ES-I3 (cell line): ENCODE results near the gene PRSS53.
"Not testable (repeated sequence)": the region's sequence is repeated elsewhere in the genome, so short reads cannot be mapped to it uniquely, and the experiment has no call there.

Experiments
- H3K36me3 ChIP-seq: 2 replicates; pipeline ENCODE4 v1.6.1; 2013; ENCODE audit warnings: mild to moderate bottlenecking, low read length, control low read depth, moderate library complexity; ENCODE audit not compliant: insufficient read depth
- H3K4me1 ChIP-seq: 2 replicates; pipeline ENCODE4 v1.6.1; 2013; ENCODE audit warnings: mild to moderate bottlenecking, control low read depth, low read length; ENCODE audit not compliant: insufficient read depth
- H3K9ac ChIP-seq: 2 replicates; pipeline ENCODE4 v1.6.1; 2013; ENCODE audit warnings: low read depth, mild to moderate bottlenecking, low read length, moderate library complexity
- H3K9me3 ChIP-seq: 2 replicates; pipeline ENCODE4 v1.6.1; 2013; ENCODE audit warnings: mild to moderate bottlenecking, low read length, moderate library complexity; ENCODE audit not compliant: control insufficient read depth, insufficient read depth

Gene PRSS53

DNA sequence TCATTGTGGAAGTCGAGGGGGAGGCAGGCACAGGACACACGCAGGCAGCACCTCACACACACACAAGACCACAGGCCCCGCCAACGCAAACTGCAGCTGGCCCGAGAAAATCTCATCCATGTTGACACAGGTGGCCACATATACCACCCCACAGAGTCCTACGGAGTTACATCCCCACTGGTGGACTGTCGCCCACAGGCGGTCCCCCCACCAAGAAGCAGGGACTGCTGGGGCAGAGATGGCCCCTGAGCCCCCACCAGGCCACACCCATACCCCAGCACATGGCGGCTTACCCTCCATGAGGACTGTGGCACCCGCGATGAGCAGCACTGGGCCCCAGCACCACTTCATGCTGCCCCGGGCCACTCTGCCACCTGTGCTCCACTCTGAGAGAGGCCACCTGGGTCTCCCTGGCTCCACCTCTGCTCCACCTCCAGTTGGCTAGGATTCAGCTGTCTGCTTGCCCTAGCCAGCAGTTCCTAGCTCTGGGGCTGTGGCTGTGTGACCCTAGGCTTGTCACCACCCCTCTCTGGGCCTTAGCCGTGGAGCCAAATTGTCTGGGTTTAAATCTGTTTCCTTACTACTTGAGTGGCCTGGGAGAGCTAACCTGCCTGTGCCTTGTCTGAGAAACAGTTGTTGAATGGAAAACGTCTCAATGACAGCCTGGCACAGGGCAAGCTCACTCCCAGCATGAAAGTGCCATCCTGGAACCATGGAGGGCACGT lies at the start of gene PRSS53:
Gene PRSS53 (minus strand): TSS at position 485 of the 725 bp plus-strand sequence. CDS start 134 bp downstream, at position 351.
- Histone ChIP-seq H3K36me3 (0 out of 2 replicates have a peak, but pooled peaks cover 9% of the 10 kb centered on the region), H3K9me3 (no peaks in the 10 kb centered on the region), H3K9ac (no peak within 1 kb of the TSS), H3K4me1 (peaks cover 3% of the 10 kb centered on the region; the same call in 1 of the 2 replicates)

- not testable (repeated sequence) for H3K36me3 ChIP-seq, H3K9ac ChIP-seq, H3K9me3 ChIP-seq
- H3K4me1 ChIP-seq = peaks cover 37% of the 10 kb centered on the region
Observed at GRCh38 chr16:31136822-31137499, 48.2 kb upstream of the PRSS53 start.

DNA sequence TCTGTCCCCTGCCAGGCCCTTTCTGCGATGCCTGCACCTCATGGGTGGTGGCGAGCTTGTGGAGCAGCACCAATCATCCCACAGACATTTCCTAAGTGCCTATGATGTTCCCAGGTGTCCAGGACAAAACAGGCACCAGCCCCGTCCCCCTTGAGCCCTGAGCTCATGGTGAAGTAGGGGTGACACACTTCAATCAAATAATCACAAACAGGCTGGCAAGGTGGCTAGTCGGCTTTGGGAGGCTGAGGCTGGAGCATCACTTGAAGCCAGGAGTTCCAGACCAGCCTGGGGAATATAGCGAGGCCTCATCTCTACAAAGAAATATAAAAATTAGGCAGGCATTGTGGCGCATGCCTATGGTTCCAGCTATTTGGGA lies 47.5 kb upstream of the PRSS53 start:
- Histone ChIP-seq H3K36me3 (no peaks in the 10 kb centered on the region), H3K9me3 (no peaks in the 10 kb centered on the region), H3K9ac (no peak overlapping the region), H3K4me1 (peaks cover 30% of the 10 kb centered on the region)

- Histone ChIP-seq H3K4me1 (peaks cover 28% of the 10 kb centered on the region), H3K9ac (peak within 1 kb of the TSS; percentile 58), H3K9me3 (no peaks in the 10 kb centered on the region), H3K36me3 (no peaks in the 10 kb centered on the region)
Observed at GRCh38 chr16:31135535-31136286, 47.0 kb upstream of the PRSS53 start, which contains the start of gene PRSS8. Gene PRSS8, minus strand, starts transcription at chr16:31135727. Its CDS starts 229 bp downstream, at chr16:31135498.

DNA sequence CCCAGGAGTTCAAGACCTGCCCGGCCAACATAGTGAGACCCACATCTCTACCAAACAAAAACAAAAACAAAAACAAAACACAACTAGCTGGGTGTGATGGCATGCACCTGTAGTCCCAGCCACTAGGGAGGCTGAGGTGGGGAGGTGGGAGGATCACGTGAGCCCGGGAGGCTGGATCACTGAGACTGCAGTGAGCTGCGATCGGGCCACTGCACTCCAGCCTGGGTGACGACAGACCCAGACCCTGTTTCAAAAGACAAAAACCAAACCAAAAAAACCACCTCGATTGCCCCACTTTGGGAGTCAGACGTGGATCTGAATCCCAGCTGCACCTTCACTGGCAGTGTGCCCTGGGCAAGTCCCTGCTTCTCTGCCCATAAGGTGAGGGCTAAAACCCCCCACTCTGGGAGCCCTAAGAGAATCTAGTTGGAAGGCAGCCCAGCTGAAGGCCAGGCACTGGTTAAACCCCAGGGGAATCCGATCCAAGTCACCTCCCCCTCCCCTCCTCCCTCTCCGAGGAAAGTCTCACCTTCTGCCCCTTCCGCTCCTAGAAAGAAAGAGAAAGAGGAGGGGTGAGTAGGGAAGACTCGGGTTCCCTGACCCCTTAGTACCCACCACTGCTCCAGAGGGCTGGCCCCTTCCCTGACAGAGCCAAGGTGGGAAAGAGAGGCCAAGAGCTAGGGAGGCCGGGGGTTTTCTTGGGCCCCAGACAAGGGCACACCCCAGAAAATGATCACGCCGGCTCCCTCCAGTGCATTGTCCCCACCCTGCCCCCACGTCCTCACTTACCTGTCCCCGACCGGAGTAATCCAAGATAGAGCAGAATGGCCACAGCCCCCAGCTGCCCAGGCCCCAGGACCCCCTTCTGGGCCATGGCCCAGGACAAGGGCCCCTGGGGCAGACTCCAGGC lies 46.1 kb upstream of the PRSS53 start:
- no peaks in the 10 kb centered on the region for H3K36me3 ChIP-seq
- no peaks in the 10 kb centered on the region for H3K9me3 ChIP-seq
- peaks cover 28% of the 10 kb centered on the region for H3K4me1 ChIP-seq
- H3K9ac ChIP-seq = peak overlapping the region; percentile 58

DNA sequence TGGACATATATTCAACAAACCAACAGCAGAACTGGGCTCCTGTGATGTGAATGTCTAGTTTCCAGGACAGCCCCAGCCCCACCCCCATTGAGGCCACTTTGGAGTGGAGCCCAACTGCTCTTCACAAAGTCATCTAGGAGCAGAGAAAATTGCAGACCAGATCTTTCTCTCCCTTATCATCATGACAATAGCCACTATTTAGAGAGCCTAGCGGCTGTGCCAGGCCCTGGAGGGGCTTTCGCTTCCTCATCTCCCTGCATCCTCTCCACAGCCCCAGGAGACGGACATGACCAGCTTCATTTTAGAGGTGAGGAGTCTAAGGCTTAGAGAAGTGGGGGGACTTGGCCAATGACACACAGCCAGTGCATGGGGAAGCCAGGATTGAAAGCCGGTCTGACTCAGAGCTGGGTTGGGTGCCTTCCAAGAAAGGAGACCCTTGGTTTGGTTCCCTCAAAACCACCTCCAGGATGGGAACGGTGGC lies 45.4 kb upstream of the PRSS53 start:
- H3K4me1 ChIP-seq = peaks cover 23% of the 10 kb centered on the region
- H3K9me3 ChIP-seq = no peaks in the 10 kb centered on the region

DNA sequence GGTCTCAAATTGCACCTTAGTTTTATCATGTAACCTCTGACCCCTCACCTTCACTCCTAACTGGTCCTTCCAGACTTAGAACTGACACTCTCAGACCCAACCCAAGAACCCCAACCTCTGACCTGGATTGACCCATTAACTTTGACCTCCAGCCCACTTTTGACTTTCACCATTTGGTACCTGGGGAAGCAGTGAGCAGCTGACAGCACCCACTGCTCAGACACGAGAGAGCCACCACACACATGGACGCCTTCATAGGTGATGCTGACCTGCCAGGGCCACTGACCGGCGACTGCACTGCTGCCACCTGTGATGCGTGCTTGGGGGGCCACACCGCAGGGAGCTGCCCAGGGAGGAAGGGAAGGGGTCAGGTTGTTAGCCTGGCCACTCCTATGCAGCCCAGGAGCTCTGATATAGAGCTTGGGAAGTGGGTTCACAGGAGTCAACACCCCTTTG lies 44.3 kb upstream of the PRSS53 start:
- Histone ChIP-seq H3K9me3 (no peaks in the 10 kb centered on the region), H3K9ac (no peak overlapping the region), H3K4me1 (peaks cover 13% of the 10 kb centered on the region), H3K36me3 (no peaks in the 10 kb centered on the region)

More for the DNA sequence above, 45.4 kb upstream of the PRSS53 start:
- H3K36me3 ChIP-seq = no peaks in the 10 kb centered on the region
- H3K9ac ChIP-seq = peak overlapping the region; percentile 58

DNA sequence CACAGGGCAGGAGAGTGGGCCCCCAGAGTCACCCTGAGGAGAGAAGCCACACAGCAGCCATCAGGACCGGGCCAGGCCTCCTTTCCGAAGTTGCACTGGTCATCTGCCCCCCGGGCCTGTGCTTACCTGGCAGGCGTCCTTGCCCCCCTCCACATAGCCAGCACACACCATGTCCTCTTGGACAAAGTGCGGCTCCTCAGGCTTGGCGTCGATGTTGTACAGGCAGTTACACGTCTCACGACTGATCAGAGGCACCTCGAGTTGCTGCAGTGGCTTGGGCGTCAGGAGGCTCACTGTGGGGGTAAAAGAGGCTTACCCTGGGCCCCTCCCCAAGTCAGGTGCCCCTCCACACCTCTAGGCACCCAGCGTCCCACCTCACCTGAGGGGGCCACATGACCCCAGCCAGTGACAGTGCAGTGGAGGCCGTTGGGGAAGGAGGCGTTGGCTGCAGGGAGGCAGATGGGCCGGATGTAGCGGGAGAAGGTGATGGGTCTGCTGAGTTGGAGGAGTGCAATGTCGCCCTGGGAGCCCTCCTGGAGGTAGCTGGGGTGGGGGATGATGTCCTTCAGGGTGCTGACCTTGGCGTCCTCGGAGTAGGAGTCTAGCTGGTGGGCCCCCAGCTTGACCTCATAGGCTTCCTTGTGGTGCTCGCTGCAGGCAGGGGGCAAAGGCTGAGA lies 43.7 kb upstream of the PRSS53 start:
- Histone ChIP-seq H3K9me3 (no peaks in the 10 kb centered on the region), H3K9ac (no peak overlapping the region), H3K4me1 (peaks cover 12% of the 10 kb centered on the region), H3K36me3 (peaks cover 1% of the 10 kb centered on the region; the same call in 1 of the 2 replicates)

- H3K9me3 ChIP-seq = no peaks in the 10 kb centered on the region
- no peak overlapping the region for H3K9ac ChIP-seq
- peaks cover 12% of the 10 kb centered on the region for H3K4me1 ChIP-seq
- peaks cover 7% of the 10 kb centered on the region; the same call in 1 of the 2 replicates for H3K36me3 ChIP-seq
Observed at GRCh38 chr16:31131841-31132271, 43.1 kb upstream of the PRSS53 start.

DNA sequence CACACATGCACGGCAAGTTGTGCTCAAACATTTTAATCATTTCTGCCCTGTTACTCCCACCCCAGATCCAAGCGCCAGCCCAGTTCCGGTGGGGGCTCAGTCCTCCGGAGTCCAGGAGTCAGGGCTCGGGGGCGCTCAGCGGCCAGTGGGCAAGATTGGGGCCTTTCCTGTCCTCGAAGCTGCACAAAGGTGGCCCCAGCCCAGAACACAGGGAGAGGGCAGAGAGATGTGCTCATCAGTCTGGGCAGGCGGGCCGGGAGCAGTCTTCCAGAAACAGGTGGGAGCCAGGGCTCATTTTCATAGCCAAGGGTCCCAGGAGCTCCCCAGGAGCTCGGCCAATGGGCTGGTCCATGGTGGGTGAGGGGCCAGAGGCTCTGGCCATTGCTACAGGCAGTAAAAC lies 42.7 kb upstream of the PRSS53 start:
- peaks cover 12% of the 10 kb centered on the region for H3K4me1 ChIP-seq
- H3K9ac ChIP-seq = no peak overlapping the region
- peaks cover 8% of the 10 kb centered on the region; the same call in 1 of the 2 replicates for H3K36me3 ChIP-seq
- no peaks in the 10 kb centered on the region for H3K9me3 ChIP-seq

- no peak overlapping the region for H3K9ac ChIP-seq
- H3K9me3 ChIP-seq = no peaks in the 10 kb centered on the region
- H3K4me1 ChIP-seq = peaks cover 9% of the 10 kb centered on the region
- peaks cover 8% of the 10 kb centered on the region; the same call in 1 of the 2 replicates for H3K36me3 ChIP-seq
Observed at GRCh38 chr16:31130899-31131298, 42.2 kb upstream of the PRSS53 start.

DNA sequence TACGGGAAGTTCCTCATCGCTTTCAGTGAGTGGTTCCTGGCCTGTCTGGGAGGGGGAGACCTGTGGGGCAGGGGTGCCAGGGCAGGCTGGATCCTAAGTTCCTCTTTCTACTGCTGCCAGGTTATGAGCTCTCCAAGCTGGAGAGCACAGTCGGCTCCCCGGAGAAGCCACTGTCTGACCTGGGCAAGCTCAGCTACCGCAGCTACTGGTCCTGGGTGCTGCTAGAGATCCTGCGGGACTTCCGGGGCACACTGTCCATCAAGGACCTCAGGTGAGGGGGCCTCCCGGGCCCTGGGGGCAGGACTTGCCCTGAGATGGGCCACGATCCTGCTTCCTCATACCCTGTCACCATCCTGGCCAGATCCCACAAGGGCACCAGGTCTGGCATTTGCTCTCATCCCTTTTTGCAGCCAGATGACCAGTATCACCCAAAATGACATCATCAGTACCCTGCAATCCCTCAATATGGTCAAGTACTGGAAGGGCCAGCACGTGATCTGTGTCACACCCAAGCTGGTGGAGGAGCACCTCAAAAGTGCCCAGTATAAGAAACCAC lies 41.7 kb upstream of the PRSS53 start:
- H3K9me3 ChIP-seq = no peaks in the 10 kb centered on the region
- peaks cover 8% of the 10 kb centered on the region; the same call in 1 of the 2 replicates for H3K36me3 ChIP-seq
- no peak overlapping the region for H3K9ac ChIP-seq
- peaks cover 6% of the 10 kb centered on the region; the same call in 1 of the 2 replicates for H3K4me1 ChIP-seq
